K562 (cell line): ENCODE data around the gene NMT1. TPM values are rescaled to one million over a fixed set of nuclear protein-coding genes. Genes with fewer than 3 reads are reported as not detected.

Source experiments
- HOXB6 ChIP-seq: fragments of 250-450 bp; sonication (Bioruptor Pico); IDR thresholded peaks from 2 replicates; pipeline ENCODE4 v1.5.1; 2022; ENCODE audit warnings: mild to moderate bottlenecking, borderline replicate concordance
- IRF2 ChIP-seq: sonication (generic); formaldehyde crosslinking; IDR thresholded peaks from 2 replicates; pipeline ENCODE4 v1.8.1; 2022; ENCODE audit warnings: mild to moderate bottlenecking, missing genetic modification reagents
- MCM7 ChIP-seq, 2 experiments: fragments of 450-650 bp; IDR thresholded peaks; 2 replicates each; pipeline ENCODE4 v1.6.1; 2016 to 2018
- MED1 ChIP-seq: sonication (generic); formaldehyde crosslinking; IDR thresholded peaks from 2 replicates; pipeline ENCODE4 v1.8.1; 2023; ENCODE audit warnings: missing genetic modification reagents, borderline replicate concordance
- MYBL2 ChIP-seq, 2 experiments: fragments of 450-650 bp in 1 of 2; sonication (generic) in 1 of 2; formaldehyde crosslinking in 1 of 2; IDR thresholded peaks; 2 replicates each; pipeline versions ENCODE4 v1.6.1 to v1.8.1; 2017 to 2022; ENCODE audit warnings: borderline replicate concordance in 1 of 2, inconsistent platforms in 1 of 2, low read depth in 1 of 2, mild to moderate bottlenecking in 1 of 2, missing genetic modification reagents in 1 of 2, moderate library complexity in 1 of 2
- NFXL1 ChIP-seq: fragments of 450-650 bp; formaldehyde crosslinking; IDR thresholded peaks from 2 replicates; pipeline ENCODE4 v1.4.0; 2021; ENCODE audit warnings: mild to moderate bottlenecking
- PHB ChIP-seq: fragments of 250-450 bp; sonication (Bioruptor Pico); IDR thresholded peaks from 2 replicates; pipeline ENCODE4 v1.5.0; 2021
- PHF21A ChIP-seq: fragments of 450-650 bp; IDR thresholded peaks from 2 replicates; pipeline ENCODE4 v1.6.1; 2017; ENCODE audit warnings: low read depth, borderline replicate concordance
- PRDM10 ChIP-seq: fragments of 450-650 bp; IDR thresholded peaks from 2 replicates; pipeline ENCODE4 v1.6.1; 2018; ENCODE audit not compliant: partially characterized antibody
- RUNX1 ChIP-seq: sonication (generic); IDR thresholded peaks from 2 replicates; pipeline ENCODE4 v1.6.1; 2016; ENCODE audit warnings: antibody characterized with exemption, low read depth
- TOE1 ChIP-seq, 2 experiments: fragments of 450-650 bp in 1 of 2; sonication (generic) in 1 of 2; formaldehyde crosslinking in 1 of 2; IDR thresholded peaks; 2 replicates each; pipeline versions ENCODE4 v1.7.1 to v1.8.0; 2016 to 2022; ENCODE audit warnings: borderline replicate concordance in 2 of 2, mild to moderate bottlenecking in 2 of 2, antibody characterized with exemption in 1 of 2, inconsistent platforms in 1 of 2, low read depth in 1 of 2, missing genetic modification reagents in 1 of 2, moderate library complexity in 1 of 2
- XRCC4 ChIP-seq: IDR thresholded peaks from one replicate; pipeline ENCODE4 v1.6.1; 2011; ENCODE audit not compliant: insufficient read depth, insufficient read length; ENCODE audit errors: extremely low read depth
- ZFP1 ChIP-seq: fragments of 450-650 bp; formaldehyde crosslinking; IDR thresholded peaks from 2 replicates; pipeline ENCODE4 v1.4.0; 2020; ENCODE audit warnings: mild to moderate bottlenecking, mixed read lengths
- ZFX ChIP-seq: sonication (generic); formaldehyde crosslinking; IDR thresholded peaks from 2 replicates; pipeline ENCODE4 v1.8.0; 2022; ENCODE audit warnings: mild to moderate bottlenecking, missing genetic modification reagents, moderate library complexity
- ZNF12 ChIP-seq: sonication (generic); formaldehyde crosslinking; IDR thresholded peaks from 2 replicates; pipeline ENCODE4 v1.4.0; 2020; ENCODE audit warnings: mild to moderate bottlenecking, missing genetic modification reagents
- ZNF175 ChIP-seq: fragments of 200-800 bp; sonication (Bioruptor generic); IDR thresholded peaks from 2 replicates; pipeline ENCODE4 v1.6.1; 2016; ENCODE audit warnings: low read depth, mild to moderate bottlenecking, missing genetic modification characterization, missing compliant biosample characterization
- ZNF41 ChIP-seq: fragments of 250-450 bp; sonication (Bioruptor Pico); conservative IDR thresholded peaks from 2 replicates; pipeline ENCODE4 v1.4.0; 2020; ENCODE audit warnings: mild to moderate bottlenecking
- ZNF551 ChIP-seq: fragments of 250-450 bp; sonication (Bioruptor Pico); IDR thresholded peaks from 2 replicates; pipeline ENCODE4 v1.5.0; 2021; ENCODE audit warnings: mild to moderate bottlenecking, moderate library complexity
- ZNF699 ChIP-seq: fragments of 250-450 bp; sonication (Bioruptor Pico); IDR thresholded peaks from 2 replicates; pipeline ENCODE4 v1.8.0; 2021; ENCODE audit warnings: mild to moderate bottlenecking, moderate library complexity; ENCODE audit not compliant: insufficient replicate concordance
- polyA plus RNA-seq, 8 experiments: library from polyadenylated mRNA; depleted of rRNA in 4 of 8; stranded (reverse) in 5 of 8; unstranded in 3 of 8; fragments of >200 nt; fragmentation: Nextera tagmentation in 2 of 8; fragmentation: Illumina TruSeq in 1 of 8; extraction: Ambion mirVana in 2 of 8; extraction: Trizol in 1 of 8; gene quantifications; 2 replicates each; pipeline versions ENCODE4 v1.2.1 to v1.2.3, GENCODE V29; 2011 to 2014; ENCODE audit warnings: inconsistent platforms in 1 of 8, missing spikeins in 1 of 8
- total RNA-seq, 7 experiments: library from RNA; depleted of rRNA in 6 of 7; stranded (reverse); fragments of >200 nt in 6 of 7; fragmentation: Illumina TruSeq in 2 of 7; extraction: Trizol in 2 of 7; gene quantifications; 2 replicates each; pipeline versions ENCODE4 v1.2.1 to v1.2.3, GENCODE V29; 2011 to 2021; ENCODE audit warnings: low replicate concordance in 1 of 7
- TF ChIP-seq, protein P1 (sequence below): sonication (generic); formaldehyde crosslinking; IDR thresholded peaks from 2 replicates; pipeline ENCODE4 v1.8.1; 2023; ENCODE audit warnings: mild to moderate bottlenecking, missing genetic modification reagents, moderate library complexity
- TF ChIP-seq, protein P2 (sequence below), 2 experiments: fragments of 450-650 bp; conservative IDR thresholded peaks; 2 replicates each; pipeline ENCODE4 v1.6.1; 2017; ENCODE audit warnings: mild to moderate bottlenecking in 2 of 2, moderate library complexity in 2 of 2

NMT1 gene
- total and polyA plus RNA-seq, 9 of the 15 experiments (the other 6 are each of a cell fraction or from before 2014, with no cell fraction given): 86.7 to 569 (median 213) TPM

- peak; percentile 51 for TF ChIP-seq PRDM10
- TF ChIP-seq ZNF41 (CRISPR knock-in tag): no peak
- no peak for TF ChIP-seq IRF2 (CRISPR knock-in tag)
- TF ChIP-seq ZNF551 (CRISPR knock-in tag): no peak
- no peak for TF ChIP-seq ZFP1 (CRISPR knock-in tag)
- no peak for TF ChIP-seq ZNF175 (CRISPR knock-in tag)
- no peak for TF ChIP-seq ZNF699
- TF ChIP-seq, protein P1, sequence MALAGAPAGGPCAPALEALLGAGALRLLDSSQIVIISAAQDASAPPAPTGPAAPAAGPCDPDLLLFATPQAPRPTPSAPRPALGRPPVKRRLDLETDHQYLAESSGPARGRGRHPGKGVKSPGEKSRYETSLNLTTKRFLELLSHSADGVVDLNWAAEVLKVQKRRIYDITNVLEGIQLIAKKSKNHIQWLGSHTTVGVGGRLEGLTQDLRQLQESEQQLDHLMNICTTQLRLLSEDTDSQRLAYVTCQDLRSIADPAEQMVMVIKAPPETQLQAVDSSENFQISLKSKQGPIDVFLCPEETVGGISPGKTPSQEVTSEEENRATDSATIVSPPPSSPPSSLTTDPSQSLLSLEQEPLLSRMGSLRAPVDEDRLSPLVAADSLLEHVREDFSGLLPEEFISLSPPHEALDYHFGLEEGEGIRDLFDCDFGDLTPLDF: no peak
- TF ChIP-seq PHB (CRISPR knock-in tag): no peak
- no peak for TF ChIP-seq XRCC4
- no peak for TF ChIP-seq MYBL2 (IDR thresholded peaks at IDR 0.05; ENCODE audit: low read depth)
- TF ChIP-seq MYBL2 (CRISPR knock-in tag; IDR thresholded peaks at IDR 0.05; ENCODE audit: borderline replicate concordance): no peak
- TF ChIP-seq, protein P2, sequence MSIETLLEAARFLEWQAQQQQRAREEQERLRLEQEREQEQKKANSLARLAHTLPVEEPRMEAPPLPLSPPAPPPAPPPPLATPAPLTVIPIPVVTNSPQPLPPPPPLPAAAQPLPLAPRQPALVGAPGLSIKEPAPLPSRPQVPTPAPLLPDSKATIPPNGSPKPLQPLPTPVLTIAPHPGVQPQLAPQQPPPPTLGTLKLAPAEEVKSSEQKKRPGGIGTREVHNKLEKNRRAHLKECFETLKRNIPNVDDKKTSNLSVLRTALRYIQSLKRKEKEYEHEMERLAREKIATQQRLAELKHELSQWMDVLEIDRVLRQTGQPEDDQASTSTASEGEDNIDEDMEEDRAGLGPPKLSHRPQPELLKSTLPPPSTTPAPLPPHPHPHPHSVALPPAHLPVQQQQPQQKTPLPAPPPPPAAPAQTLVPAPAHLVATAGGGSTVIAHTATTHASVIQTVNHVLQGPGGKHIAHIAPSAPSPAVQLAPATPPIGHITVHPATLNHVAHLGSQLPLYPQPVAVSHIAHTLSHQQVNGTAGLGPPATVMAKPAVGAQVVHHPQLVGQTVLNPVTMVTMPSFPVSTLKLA (conservative IDR thresholded peaks at IDR 0.05): peak in 1 of 2 experiments; percentile 77
- TF ChIP-seq MED1 (CRISPR knock-in tag): no peak
- no peak for TF ChIP-seq ZFX
- no peak for TF ChIP-seq RUNX1
- no peak for TF ChIP-seq TOE1 (IDR thresholded peaks at IDR 0.05; ENCODE audit: borderline replicate concordance)
- TF ChIP-seq TOE1 (CRISPR knock-in tag; IDR thresholded peaks at IDR 0.05; ENCODE audit: borderline replicate concordance, low read depth): no peak
- TF ChIP-seq NFXL1: no peak
- TF ChIP-seq HOXB6 (CRISPR knock-in tag): no peak
- no peak for TF ChIP-seq ZNF12 (CRISPR knock-in tag)
- 0 out of 2 replicates have a peak, but pooled peaks have one; percentile 52 for TF ChIP-seq PHF21A
- no peak for TF ChIP-seq MCM7 (IDR thresholded peaks at IDR 0.05)
Observed at GRCh38 chr17:45031231-45032173, 29.6 kb upstream of the NMT1 start (continued).
